Measurements from ENCODE around the gene ZBTB38.

DNA sequence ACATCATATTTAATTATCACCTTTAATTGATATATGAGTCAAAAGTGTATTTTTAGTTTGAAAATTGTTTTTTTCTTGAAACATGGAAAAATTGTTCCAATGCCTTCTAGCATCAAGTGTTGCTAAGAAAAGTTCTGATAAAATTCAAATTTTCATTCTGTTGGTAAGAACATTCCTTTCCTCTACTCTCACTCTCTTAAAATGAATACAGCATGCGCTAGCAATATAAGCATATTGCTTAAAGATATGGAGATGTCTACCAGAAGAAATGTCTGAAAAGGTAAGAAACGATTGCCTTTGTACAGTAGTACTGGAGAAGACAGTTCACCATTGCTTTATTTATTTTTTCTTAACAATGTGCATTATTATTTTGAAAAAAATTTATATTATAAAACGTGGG is 17.6 kb upstream of the ZBTB38 start:
- TF ChIP-seq, protein P1, sequence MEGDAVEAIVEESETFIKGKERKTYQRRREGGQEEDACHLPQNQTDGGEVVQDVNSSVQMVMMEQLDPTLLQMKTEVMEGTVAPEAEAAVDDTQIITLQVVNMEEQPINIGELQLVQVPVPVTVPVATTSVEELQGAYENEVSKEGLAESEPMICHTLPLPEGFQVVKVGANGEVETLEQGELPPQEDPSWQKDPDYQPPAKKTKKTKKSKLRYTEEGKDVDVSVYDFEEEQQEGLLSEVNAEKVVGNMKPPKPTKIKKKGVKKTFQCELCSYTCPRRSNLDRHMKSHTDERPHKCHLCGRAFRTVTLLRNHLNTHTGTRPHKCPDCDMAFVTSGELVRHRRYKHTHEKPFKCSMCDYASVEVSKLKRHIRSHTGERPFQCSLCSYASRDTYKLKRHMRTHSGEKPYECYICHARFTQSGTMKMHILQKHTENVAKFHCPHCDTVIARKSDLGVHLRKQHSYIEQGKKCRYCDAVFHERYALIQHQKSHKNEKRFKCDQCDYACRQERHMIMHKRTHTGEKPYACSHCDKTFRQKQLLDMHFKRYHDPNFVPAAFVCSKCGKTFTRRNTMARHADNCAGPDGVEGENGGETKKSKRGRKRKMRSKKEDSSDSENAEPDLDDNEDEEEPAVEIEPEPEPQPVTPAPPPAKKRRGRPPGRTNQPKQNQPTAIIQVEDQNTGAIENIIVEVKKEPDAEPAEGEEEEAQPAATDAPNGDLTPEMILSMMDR (IDR thresholded peaks at IDR 0.05 in 4 of 5, conservative IDR thresholded peaks at IDR 0.05 in 1 of 5), result no peak
- no peak for TF ChIP-seq POLR2A (IDR thresholded peaks at IDR 0.05)
